Skeletal muscle cell (primary cell): Measurements from ENCODE around the gene ZNF888.
"Not testable (repeated sequence)": the region's sequence is repeated elsewhere in the genome, so short reads cannot be mapped to it uniquely, and the experiment has no call there.

Experiments
- DNase-seq: peaks from one replicate; pipeline ENCODE4 v3.0.0-alpha.2; 2010; ENCODE audit warnings: low read depth
- H3K4me3 ChIP-seq: 2 replicates; pipeline ENCODE4 v1.5.1; 2011; ENCODE audit warnings: low read depth, mild to moderate bottlenecking, control low read depth, low read length, moderate library complexity

Gene ZNF888

GRCh38 chr19:52891336-52891735, 31.9 kb downstream of the ZNF888 start:
- H3K4me3 ChIP-seq, result no peak overlapping the region

DNA sequence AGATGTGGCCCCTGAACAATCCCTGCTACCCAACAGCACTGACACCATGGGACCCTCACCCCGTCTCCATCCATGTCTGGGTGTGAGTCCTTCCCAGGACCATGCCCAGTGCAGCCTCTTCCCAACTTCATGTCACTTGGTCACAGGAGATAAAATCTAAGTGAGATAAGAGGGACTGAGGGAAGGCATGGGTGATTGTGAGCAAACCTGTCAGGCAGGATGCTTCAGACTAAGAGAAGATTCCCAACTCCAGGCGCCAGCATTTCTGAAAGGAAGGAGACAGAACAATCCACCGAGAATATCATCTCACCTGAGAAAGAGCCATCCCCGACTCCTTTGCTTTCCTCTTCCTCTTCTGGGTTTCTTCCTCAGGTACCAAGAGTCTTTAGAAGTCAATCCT, 33.3 kb downstream of the ZNF888 start:
- no peak overlapping the region for H3K4me3 ChIP-seq
- DNase-seq, result no peak

More at GRCh38 chr19:52891336-52891735, 31.9 kb downstream of the ZNF888 start:
- no peak for DNase-seq

GRCh38 chr19:52889076-52889475, 34.2 kb downstream of the ZNF888 start:
- no peak for DNase-seq
- H3K4me3 ChIP-seq, result no peak overlapping the region

DNA sequence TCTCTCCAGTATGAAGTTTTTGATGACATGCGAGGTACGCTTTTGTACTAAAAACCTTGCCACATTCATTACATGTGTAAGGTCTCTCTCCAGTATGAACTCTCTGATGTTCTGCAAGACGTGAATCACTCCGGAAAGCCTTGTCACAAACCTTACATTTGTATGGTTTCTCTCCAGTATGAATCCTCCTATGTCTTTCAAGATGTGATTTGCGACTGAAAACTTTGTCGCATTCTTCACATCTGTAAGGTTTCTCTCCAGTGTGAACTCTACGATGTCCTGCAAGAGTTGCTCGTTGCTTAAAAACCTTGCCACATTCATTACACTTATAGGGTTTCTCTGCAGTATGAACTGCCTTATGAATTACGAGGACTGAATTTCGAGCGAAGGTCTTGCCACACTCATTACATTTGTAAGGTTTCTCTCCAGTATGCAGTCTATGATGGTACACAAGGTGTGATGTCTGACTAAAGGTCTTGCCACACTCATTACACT, 42.3 kb downstream of the ZNF888 start:
- no peak for DNase-seq
- no peak overlapping the region for H3K4me3 ChIP-seq

DNA sequence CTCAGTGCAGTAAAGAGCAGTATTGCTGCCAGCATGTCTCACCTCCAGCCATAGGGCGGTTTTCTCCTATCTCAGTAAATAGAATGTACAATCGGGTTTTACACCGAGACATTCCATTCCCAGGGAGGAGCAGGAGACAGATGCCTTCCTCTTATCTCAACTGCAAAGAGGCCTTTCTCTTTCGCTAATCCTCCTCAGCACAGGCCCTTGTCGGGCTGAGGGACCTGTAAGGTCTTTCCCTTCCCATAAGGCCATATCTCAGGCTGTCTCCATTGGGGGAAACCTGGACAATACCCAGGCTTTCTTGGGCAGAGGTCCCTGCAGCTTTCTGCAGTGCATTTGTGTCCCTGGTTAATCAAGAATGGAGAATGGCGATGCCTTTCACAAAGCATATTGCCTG, 50.2 kb downstream of the ZNF888 start:
- not testable (repeated sequence) for DNase-seq, H3K4me3 ChIP-seq

DNA sequence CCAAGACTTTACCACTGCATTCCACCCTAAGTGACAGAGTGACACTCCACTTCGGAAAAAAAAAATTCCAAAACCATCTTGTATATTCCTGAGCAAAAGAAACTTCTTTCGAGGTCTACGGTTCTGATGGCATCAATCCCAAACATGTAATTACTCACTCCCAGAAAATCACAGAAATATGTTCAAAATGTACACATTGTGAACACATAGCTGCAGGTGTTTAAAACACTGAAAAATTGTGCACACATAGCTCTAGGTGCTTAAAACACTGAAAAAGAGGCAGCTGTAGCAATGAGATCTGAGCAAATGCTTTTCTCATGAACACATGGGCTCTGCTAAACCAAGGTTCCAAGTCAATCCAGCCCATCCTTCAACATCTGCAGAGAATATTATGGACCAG, 51.8 kb downstream of the ZNF888 start:
- no peak for DNase-seq
- no peak overlapping the region for H3K4me3 ChIP-seq

- not testable (repeated sequence) for DNase-seq, H3K4me3 ChIP-seq
Measured at GRCh38 chr19:52868031-52868430, 55.2 kb downstream of the ZNF888 start.

- H3K4me3 ChIP-seq, result peak within 1 kb of the TSS; percentile 65
- peak; percentile 2 for DNase-seq
Measured at GRCh38 chr19:52857378-52858191, 65.6 kb downstream of the ZNF888 start, which contains the start of gene ZNF468. ZNF468 (minus strand) TSS chr19:52857619; CDS start chr19:52854272, 3,347 bp downstream.

DNA sequence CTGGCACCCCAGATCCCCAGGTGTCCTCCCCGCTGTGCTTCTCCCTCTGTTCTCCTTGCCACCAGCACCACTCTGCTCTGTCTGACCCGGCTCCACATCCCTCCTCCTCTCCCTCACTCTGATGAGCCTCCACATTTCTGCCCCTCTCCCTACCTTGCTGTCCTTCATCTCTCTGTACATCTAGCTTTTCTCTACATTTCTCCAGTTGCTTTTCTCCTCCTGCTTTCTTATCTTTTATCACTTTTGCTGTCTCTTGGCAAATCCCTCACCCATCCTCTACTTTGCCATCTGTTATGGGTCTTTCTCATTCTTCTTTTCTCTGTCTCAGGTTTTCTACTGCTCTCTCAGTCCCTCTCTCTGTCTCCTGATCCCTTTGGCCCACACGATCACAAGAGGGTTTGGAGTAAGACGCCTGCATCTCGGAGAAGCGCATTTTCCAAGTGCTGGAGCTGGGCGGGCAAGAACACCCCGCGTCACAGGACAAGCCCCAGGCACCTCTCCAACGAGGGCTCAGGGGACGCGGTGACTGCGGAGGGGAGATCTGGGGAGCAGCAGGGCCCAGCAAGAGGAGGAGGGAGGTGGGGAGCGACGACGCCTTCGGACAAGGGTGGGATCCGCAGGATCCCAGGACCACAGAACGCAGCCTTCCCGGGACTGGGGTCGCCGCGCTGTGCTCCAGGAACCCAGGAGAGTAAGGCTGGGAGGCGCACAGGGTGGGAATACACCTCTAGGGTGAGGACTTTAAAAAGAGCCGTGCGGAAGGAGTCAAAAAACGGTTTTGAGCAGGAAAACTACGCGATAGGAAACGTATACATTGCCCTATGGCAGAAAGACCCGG, 66.5 kb downstream of the ZNF888 start:
- H3K4me3 ChIP-seq, result peak overlapping the region; percentile 65
- not testable (repeated sequence) for DNase-seq
